Fibroblast of lung (primary cell): ENCODE data around the gene SEMA4D.

ENCODE experiments used
- EZH2 ChIP-seq: IDR thresholded peaks from 2 replicates; pipeline ENCODE4 v1.5.1; 2012; ENCODE audit warnings: low read length, control low read depth, mild to moderate bottlenecking; ENCODE audit errors: missing control alignments
- TF ChIP-seq, protein P1 (sequence below), 2 donors: IDR thresholded peaks in 1 of 2; conservative IDR thresholded peaks in 1 of 2; 1 replicate in 1 of 2; 2 replicates in 1 of 2; pipeline ENCODE4 v1.5.1; 2011 to 2012; ENCODE audit warnings: low read length in 2 of 2, control low read depth in 1 of 2, inconsistent platforms in 1 of 2, low read depth in 1 of 2, mild to moderate bottlenecking in 1 of 2

DNA sequence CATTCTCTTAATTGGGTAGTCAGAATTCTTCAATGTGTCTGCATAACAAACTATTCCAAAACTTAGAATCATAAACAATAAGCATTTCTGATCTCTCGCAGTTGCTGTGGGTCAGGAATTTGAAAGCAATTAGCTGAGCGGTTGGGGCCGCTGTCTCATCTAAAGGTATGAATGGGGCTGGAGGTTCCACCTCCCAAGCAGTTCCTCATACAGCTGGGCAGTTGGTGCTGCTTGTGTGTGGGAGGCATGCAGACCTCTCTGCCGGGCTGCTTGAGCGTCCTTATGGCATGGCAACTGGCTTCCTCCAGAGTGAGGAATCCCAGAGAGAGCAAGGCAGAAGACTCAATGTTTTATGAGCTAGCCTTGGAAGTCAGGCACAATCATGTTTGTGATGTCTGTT, 30.2 kb upstream of the SEMA4D start:
- TF ChIP-seq EZH2 = no peak
- TF ChIP-seq, protein P1, sequence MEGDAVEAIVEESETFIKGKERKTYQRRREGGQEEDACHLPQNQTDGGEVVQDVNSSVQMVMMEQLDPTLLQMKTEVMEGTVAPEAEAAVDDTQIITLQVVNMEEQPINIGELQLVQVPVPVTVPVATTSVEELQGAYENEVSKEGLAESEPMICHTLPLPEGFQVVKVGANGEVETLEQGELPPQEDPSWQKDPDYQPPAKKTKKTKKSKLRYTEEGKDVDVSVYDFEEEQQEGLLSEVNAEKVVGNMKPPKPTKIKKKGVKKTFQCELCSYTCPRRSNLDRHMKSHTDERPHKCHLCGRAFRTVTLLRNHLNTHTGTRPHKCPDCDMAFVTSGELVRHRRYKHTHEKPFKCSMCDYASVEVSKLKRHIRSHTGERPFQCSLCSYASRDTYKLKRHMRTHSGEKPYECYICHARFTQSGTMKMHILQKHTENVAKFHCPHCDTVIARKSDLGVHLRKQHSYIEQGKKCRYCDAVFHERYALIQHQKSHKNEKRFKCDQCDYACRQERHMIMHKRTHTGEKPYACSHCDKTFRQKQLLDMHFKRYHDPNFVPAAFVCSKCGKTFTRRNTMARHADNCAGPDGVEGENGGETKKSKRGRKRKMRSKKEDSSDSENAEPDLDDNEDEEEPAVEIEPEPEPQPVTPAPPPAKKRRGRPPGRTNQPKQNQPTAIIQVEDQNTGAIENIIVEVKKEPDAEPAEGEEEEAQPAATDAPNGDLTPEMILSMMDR (conservative IDR thresholded peaks at IDR 0.05 in 1 of 2, IDR thresholded peaks at IDR 0.05 in 1 of 2; ENCODE audit: low read depth in 1 of 2, low read length in 2 of 2) = no peak
